Calu3 (cell line): Measurements from ENCODE around the gene MTCH1. TPM values are rescaled to one million over a fixed set of nuclear protein-coding genes. Genes with fewer than 3 reads are reported as not detected.

ENCODE experiments used
- BruUV-seq: library from RNA; stranded (reverse); fragments of 400-500 nt; replicated peaks from 2 replicates; lab custom pipeline; 2021; lab: Mats Ljungman, UMichigan
- CTCF ChIA-PET: fragments of 300-600 bp; sonication (Branson Sonifier 250); formaldehyde crosslinking; loops from one replicate; lab custom pipeline; 2022; ENCODE audit warnings: antibody characterized with exemption; lab: Charles Lee
- DNase-seq: peaks from one replicate; pipeline ENCODE4 v3.0.0; 2022
- H3K27ac Mint-ChIP-seq: one replicate; pipeline ENCODE4 v1.8.0; 2022; ENCODE audit warnings: mixed read lengths; ENCODE audit not compliant: unreplicated experiment
- H3K27me3 Mint-ChIP-seq: one replicate; pipeline ENCODE4 v1.8.0; 2022; ENCODE audit warnings: mixed read lengths; ENCODE audit not compliant: unreplicated experiment
- H3K36me3 Mint-ChIP-seq: one replicate; pipeline ENCODE4 v1.8.0; 2022; ENCODE audit warnings: mild to moderate bottlenecking, moderate library complexity, mixed read lengths; ENCODE audit not compliant: insufficient read depth, unreplicated experiment
- H3K4me1 Mint-ChIP-seq: one replicate; pipeline ENCODE4 v1.8.0; 2022; ENCODE audit warnings: mild to moderate bottlenecking, low read depth, mixed read lengths; ENCODE audit not compliant: unreplicated experiment
- H3K4me3 Mint-ChIP-seq: one replicate; pipeline ENCODE4 v1.8.0; 2022; ENCODE audit warnings: mild to moderate bottlenecking, low read depth, moderate library complexity, mixed read lengths; ENCODE audit not compliant: unreplicated experiment
- H3K9me3 Mint-ChIP-seq: one replicate; pipeline ENCODE4 v1.8.0; 2022; ENCODE audit warnings: low read depth, mixed read lengths; ENCODE audit not compliant: unreplicated experiment
- intact Hi-C: fragments of 100-400 bp; cut with micrococcal nuclease; formaldehyde crosslinking; loops from one replicate; pipeline ENCODE4 v1.10.0; 2022; ENCODE audit not compliant: unreplicated experiment
- total RNA-seq: library from RNA; stranded (reverse); gene quantifications from 2 replicates; pipeline ENCODE4 v1.2.3, GENCODE V29; 2022
- TF ChIP-seq, protein P1 (sequence below): fragments of 200-600 bp; IDR thresholded peaks from one replicate; pipeline ENCODE4 v1.8.0; 2022; ENCODE audit warnings: antibody characterized with exemption; ENCODE audit not compliant: unreplicated experiment

MTCH1 gene
- total RNA-seq, 1 experiment from 2014 or later: 288 TPM

DNA sequence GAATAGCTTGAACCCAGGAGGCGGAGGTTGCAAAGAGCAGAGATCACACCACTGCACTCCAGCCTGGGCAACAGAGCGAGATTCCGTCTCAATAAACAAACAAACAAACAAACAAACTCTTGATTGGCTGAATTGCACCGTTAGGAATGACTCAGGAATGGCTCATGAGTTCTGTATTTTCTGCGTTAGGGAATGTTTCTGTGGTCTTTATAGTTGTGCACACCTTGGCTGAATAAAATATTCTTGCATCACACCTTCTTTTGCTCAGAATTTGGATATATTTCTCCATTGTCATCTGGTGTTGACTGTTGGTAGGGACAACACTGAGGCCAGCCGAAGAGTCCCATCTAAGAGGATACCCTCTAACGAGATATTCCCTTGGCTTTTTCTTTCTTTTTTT, 51.1 kb downstream of the MTCH1 start:
- no peaks in the 10 kb centered on the region for H3K9me3 Mint-ChIP-seq

DNA sequence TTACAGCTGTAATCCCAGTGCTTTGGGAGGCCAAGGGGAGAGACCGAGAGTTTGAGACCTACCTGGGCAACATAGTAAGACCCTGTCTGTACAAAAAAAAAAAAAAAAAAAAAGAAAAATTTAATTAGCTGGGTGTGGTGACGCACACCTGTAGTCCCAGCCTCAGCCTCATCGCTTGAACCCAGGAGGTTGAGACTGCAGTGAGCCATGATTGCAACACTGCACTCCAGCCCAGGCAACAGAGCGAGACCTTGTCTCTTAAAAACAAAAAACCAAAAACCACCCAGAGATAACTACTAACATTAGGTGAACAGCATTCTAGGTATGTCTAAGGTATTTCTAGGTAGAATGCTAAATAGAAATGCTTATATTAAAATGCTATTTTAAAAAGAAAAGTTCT, 52.5 kb downstream of the MTCH1 start:
- no peak overlapping the region for H3K4me3 Mint-ChIP-seq
- intact Hi-C loops: no loop called here
- CTCF ChIA-PET: no interaction called here
- H3K36me3 Mint-ChIP-seq: peaks cover 8% of the 10 kb centered on the region
- H3K4me1 Mint-ChIP-seq: peaks cover 19% of the 10 kb centered on the region
- H3K9me3 Mint-ChIP-seq: no peaks in the 10 kb centered on the region
- TF ChIP-seq, protein P1, sequence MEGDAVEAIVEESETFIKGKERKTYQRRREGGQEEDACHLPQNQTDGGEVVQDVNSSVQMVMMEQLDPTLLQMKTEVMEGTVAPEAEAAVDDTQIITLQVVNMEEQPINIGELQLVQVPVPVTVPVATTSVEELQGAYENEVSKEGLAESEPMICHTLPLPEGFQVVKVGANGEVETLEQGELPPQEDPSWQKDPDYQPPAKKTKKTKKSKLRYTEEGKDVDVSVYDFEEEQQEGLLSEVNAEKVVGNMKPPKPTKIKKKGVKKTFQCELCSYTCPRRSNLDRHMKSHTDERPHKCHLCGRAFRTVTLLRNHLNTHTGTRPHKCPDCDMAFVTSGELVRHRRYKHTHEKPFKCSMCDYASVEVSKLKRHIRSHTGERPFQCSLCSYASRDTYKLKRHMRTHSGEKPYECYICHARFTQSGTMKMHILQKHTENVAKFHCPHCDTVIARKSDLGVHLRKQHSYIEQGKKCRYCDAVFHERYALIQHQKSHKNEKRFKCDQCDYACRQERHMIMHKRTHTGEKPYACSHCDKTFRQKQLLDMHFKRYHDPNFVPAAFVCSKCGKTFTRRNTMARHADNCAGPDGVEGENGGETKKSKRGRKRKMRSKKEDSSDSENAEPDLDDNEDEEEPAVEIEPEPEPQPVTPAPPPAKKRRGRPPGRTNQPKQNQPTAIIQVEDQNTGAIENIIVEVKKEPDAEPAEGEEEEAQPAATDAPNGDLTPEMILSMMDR: no peak
- H3K27ac Mint-ChIP-seq: no peak overlapping the region
- DNase-seq: no peak
- BruUV-seq: no TSS peak
- no peaks in the 10 kb centered on the region for H3K27me3 Mint-ChIP-seq

More for the DNA sequence above, 51.1 kb downstream of the MTCH1 start:
- TF ChIP-seq, protein P1: no peak
- peaks cover 12% of the 10 kb centered on the region for H3K36me3 Mint-ChIP-seq
- DNase-seq: no peak
- intact Hi-C loops: no loop called here
- H3K4me1 Mint-ChIP-seq: peaks cover 10% of the 10 kb centered on the region
- no TSS peak for BruUV-seq
- peaks cover 5% of the 10 kb centered on the region for H3K27me3 Mint-ChIP-seq
- H3K4me3 Mint-ChIP-seq: no peak overlapping the region
- no peak overlapping the region for H3K27ac Mint-ChIP-seq
- CTCF ChIA-PET: interaction anchor here (0.6 kb wide), 1 partner anchor 673 kb away, joined by 3 read pairs; no protein-coding TSS in a partner anchor

DNA sequence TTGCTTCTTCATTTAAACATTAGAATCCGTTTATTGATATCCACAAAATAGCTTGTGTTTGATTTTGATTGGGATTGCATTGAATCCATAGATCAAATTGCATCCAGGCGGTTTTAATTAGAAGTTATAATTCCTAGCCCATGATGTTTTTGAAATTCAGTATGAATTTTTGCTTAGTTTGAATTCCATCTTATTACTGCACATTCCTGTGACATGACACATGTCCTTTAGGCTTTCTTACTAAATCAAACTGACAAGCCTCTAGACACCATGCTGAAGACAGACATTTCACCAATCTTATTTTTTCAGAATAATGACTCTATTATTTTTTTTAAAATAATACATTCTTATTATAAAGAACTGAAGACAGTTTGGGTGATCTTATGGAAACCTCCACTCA, 52.9 kb downstream of the MTCH1 start:
- Mint-ChIP-seq H3K4me1 (peaks cover 19% of the 10 kb centered on the region), H3K36me3 (peaks cover 8% of the 10 kb centered on the region), H3K9me3 (no peaks in the 10 kb centered on the region), H3K27ac (no peak overlapping the region), H3K27me3 (no peaks in the 10 kb centered on the region), H3K4me3 (no peak overlapping the region)
- BruUV-seq: no TSS peak
- intact Hi-C loops: no loop called here
- CTCF ChIA-PET: no interaction called here
- DNase-seq: no peak
- TF ChIP-seq, protein P1: no peak

DNA sequence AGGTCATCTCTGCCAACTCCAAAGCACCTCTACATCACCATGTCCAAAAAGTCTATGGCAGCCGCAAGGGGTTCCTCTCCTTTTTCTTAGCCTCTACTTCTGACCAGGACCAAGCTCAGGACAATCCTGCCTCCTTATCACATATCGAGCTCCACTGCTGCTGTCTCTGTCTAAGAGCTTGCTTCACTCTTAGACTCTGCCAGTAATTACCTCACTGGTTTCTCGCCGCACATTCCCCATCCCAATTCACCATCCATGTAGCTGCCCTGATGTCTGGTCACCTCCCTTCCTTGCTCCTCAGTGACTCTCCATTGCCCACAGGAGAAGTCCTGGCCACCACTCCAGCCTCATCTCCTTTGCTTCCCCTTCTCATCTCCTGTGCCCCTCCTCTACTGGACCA, 55.5 kb downstream of the MTCH1 start:
- BruUV-seq: no TSS peak
- peaks cover 19% of the 10 kb centered on the region for H3K4me1 Mint-ChIP-seq
- intact Hi-C loops: no loop called here
- DNase-seq: no peak
- H3K36me3 Mint-ChIP-seq: peaks cover 8% of the 10 kb centered on the region
- CTCF ChIA-PET: no interaction called here
- no peaks in the 10 kb centered on the region for H3K9me3 Mint-ChIP-seq
- TF ChIP-seq, protein P1: no peak
- no peaks in the 10 kb centered on the region for H3K27me3 Mint-ChIP-seq
- no peak overlapping the region for H3K4me3 Mint-ChIP-seq
- H3K27ac Mint-ChIP-seq: no peak overlapping the region
